IMR-90 (cell line): ENCODE measurements around the gene MFN2. TPM values are rescaled to one million over a fixed set of nuclear protein-coding genes. Genes with fewer than 3 reads are reported as not detected.

ENCODE experiments used
- ATAC-seq: fragments of 200-7000 bp; cut with Tn5 transposase; 2 replicates; pipeline ENCODE4 v1.9.1; 2020; ENCODE audit warnings: low read depth, mild to moderate bottlenecking, moderate library complexity
- BruUV-seq: library from RNA; stranded (reverse); fragments of 400-500 nt; replicated peaks from 2 replicates; lab custom pipeline; 2021; lab: Mats Ljungman, UMichigan
- CTCF ChIA-PET: fragments of 300-600 bp; formaldehyde crosslinking; extraction: SDS; loops from one replicate; lab custom pipeline; 2021; ENCODE audit warnings: antibody characterized with exemption; lab: Yijun Ruan, JAX
- POLR2A ChIA-PET: fragments of 300-600 bp; sonication (Branson Sonifier 250); formaldehyde crosslinking; loops from one replicate; lab custom pipeline; 2022; ENCODE audit warnings: antibody characterized with exemption; ENCODE audit not compliant: unreplicated experiment; lab: Charles Lee
- DNase-seq: peaks from one replicate; pipeline ENCODE4 v3.0.0; 2013
- H2AFZ ChIP-seq: replicated peaks from 2 replicates; pipeline ENCODE3; 2013; ENCODE audit warnings: low read length, mild to moderate bottlenecking; ENCODE audit not compliant: poor library complexity
- H2AK5ac ChIP-seq: 2 replicates; pipeline ENCODE4 v1.6.1; 2013; ENCODE audit warnings: low read depth, low read length, inconsistent platforms
- H2AK9ac ChIP-seq: replicated peaks from 2 replicates; pipeline ENCODE3; 2013; ENCODE audit warnings: mild to moderate bottlenecking, low read depth, low read length, moderate library complexity; ENCODE audit not compliant: poor library complexity
- H2BK120ac ChIP-seq: 2 replicates; pipeline ENCODE4 v1.6.1; 2013; ENCODE audit warnings: low read depth, low read length, inconsistent platforms
- H2BK15ac ChIP-seq: 3 replicates; pipeline ENCODE4 v1.6.1; 2013; ENCODE audit warnings: low read depth, low read length, inconsistent platforms
- H2BK20ac ChIP-seq: 2 replicates; pipeline ENCODE4 v1.6.1; 2013; ENCODE audit warnings: low read depth, mild to moderate bottlenecking, inconsistent platforms, low read length, moderate library complexity
- H2BK5ac ChIP-seq: 2 replicates; pipeline ENCODE4 v1.6.1; 2013; ENCODE audit warnings: mild to moderate bottlenecking, low read depth, low read length, inconsistent platforms; ENCODE audit not compliant: poor library complexity, severe bottlenecking
- H3K14ac ChIP-seq: replicated peaks from 2 replicates; pipeline ENCODE4 v1.6.1; 2013; ENCODE audit warnings: low read depth, low read length, inconsistent platforms
- H3K18ac ChIP-seq: 2 replicates; pipeline ENCODE4 v1.6.1; 2013; ENCODE audit warnings: low read depth, low read length, control low read depth
- H3K23ac ChIP-seq: 2 replicates; pipeline ENCODE4 v1.6.1; 2013; ENCODE audit warnings: low read depth, low read length, inconsistent platforms
- H3K27ac ChIP-seq: 2 replicates; pipeline ENCODE4 v1.5.1; 2013; ENCODE audit warnings: mild to moderate bottlenecking, control low read depth, low read length; ENCODE audit not compliant: insufficient read depth
- H3K27me3 ChIP-seq: 2 replicates; pipeline ENCODE4 v1.6.1; 2013; ENCODE audit warnings: low read length; ENCODE audit not compliant: control insufficient read depth, insufficient read depth
- H3K36me3 ChIP-seq: 2 replicates; pipeline ENCODE4 v1.6.1; 2013; ENCODE audit warnings: low read length, mixed read lengths; ENCODE audit not compliant: control insufficient read depth, insufficient read depth
- H3K4ac ChIP-seq: 2 replicates; pipeline ENCODE4 v1.6.1; 2013; ENCODE audit warnings: low read depth, low read length, inconsistent platforms
- H3K4me1 ChIP-seq: 2 replicates; pipeline ENCODE4 v1.6.1; 2013; ENCODE audit warnings: low read length, mixed read lengths; ENCODE audit not compliant: control insufficient read depth, insufficient read depth
- H3K4me2 ChIP-seq: 2 replicates; pipeline ENCODE4 v1.6.1; 2013; ENCODE audit warnings: low read depth, mild to moderate bottlenecking, control low read depth, low read length, moderate library complexity
- H3K4me3 ChIP-seq: 2 replicates; pipeline ENCODE4 v1.5.1; 2013; ENCODE audit warnings: low read depth, mild to moderate bottlenecking, control low read depth, low read length, moderate library complexity; ENCODE audit not compliant: insufficient read depth
- H3K56ac ChIP-seq: 2 replicates; pipeline ENCODE4 v1.6.1; 2013; ENCODE audit warnings: low read length, inconsistent platforms; ENCODE audit not compliant: insufficient read depth; ENCODE audit errors: extremely low read depth
- H3K79me1 ChIP-seq, 2 experiments: 2 replicates each; pipeline ENCODE4 v1.6.1; 2013; ENCODE audit warnings: low read length in 2 of 2, inconsistent platforms in 1 of 2, low read depth in 1 of 2
- H3K9ac ChIP-seq: 2 replicates; pipeline ENCODE4 v1.6.1; 2013; ENCODE audit warnings: low read depth, low read length, control low read depth
- H3K9me1 ChIP-seq: 2 replicates; pipeline ENCODE4 v1.6.1; 2013; ENCODE audit warnings: low read length, inconsistent platforms; ENCODE audit not compliant: insufficient read depth
- H3K9me3 ChIP-seq: 2 replicates; pipeline ENCODE4 v1.6.1; 2013; ENCODE audit warnings: low read length; ENCODE audit not compliant: control insufficient read depth, insufficient read depth
- H4K20me1 ChIP-seq: 2 replicates; pipeline ENCODE4 v1.6.1; 2013; ENCODE audit warnings: low read length, inconsistent platforms; ENCODE audit not compliant: insufficient read depth
- H4K5ac ChIP-seq: 2 replicates; pipeline ENCODE4 v1.6.1; 2013; ENCODE audit warnings: mild to moderate bottlenecking, low read depth, low read length, control low read depth
- H4K8ac ChIP-seq, 2 experiments: 2 replicates each; pipeline ENCODE4 v1.6.1; 2013; ENCODE audit warnings: low read depth in 2 of 2, low read length in 2 of 2, control low read depth in 1 of 2, inconsistent platforms in 1 of 2
- H4K91ac ChIP-seq: 2 replicates; pipeline ENCODE4 v1.6.1; 2013; ENCODE audit warnings: low read depth, low read length, inconsistent platforms; ENCODE audit not compliant: insufficient read depth
- BHLHE40 ChIP-seq: fragments of 150-350 bp; IDR thresholded peaks from 2 replicates; pipeline ENCODE4 v1.6.1; 2016; ENCODE audit warnings: mild to moderate bottlenecking, low read depth, low read length
- CHD1 ChIP-seq: IDR thresholded peaks from 2 replicates; pipeline ENCODE4 v1.6.1; 2012; ENCODE audit warnings: low read depth, low read length, improper control_type of control experiment
- CTCF ChIP-seq: conservative IDR thresholded peaks from 2 replicates; pipeline ENCODE4 v1.5.1; 2012; ENCODE audit warnings: mild to moderate bottlenecking, low read depth, low read length, improper control_type of control experiment
- ELK1 ChIP-seq: fragments of 150-350 bp; IDR thresholded peaks from 2 replicates; pipeline ENCODE4 v1.6.1; 2016; ENCODE audit warnings: low read depth, mild to moderate bottlenecking, low read length, moderate library complexity, borderline replicate concordance
- FOS ChIP-seq: fragments of 150-350 bp; IDR thresholded peaks from 2 replicates; pipeline ENCODE4 v1.6.1; 2016; ENCODE audit warnings: low read depth, low read length
- MAFK ChIP-seq: IDR thresholded peaks from 2 replicates; pipeline ENCODE4 v1.6.1; 2012; ENCODE audit warnings: low read depth, low read length, improper control_type of control experiment
- MAZ ChIP-seq: IDR thresholded peaks from 2 replicates; pipeline ENCODE4 v1.6.1; 2012; ENCODE audit warnings: low read depth, mild to moderate bottlenecking, low read length, improper control_type of control experiment, moderate library complexity, borderline replicate concordance
- MXI1 ChIP-seq: IDR thresholded peaks from 2 replicates; pipeline ENCODE4 v1.6.1; 2012; ENCODE audit warnings: low read depth, mild to moderate bottlenecking, low read length, moderate library complexity, borderline replicate concordance
- NFE2L2 ChIP-seq: fragments of 150-350 bp; IDR thresholded peaks from 2 replicates; pipeline ENCODE4 v1.6.1; 2016; ENCODE audit warnings: low read depth, mild to moderate bottlenecking, low read length
- POLR2A ChIP-seq: IDR thresholded peaks from 2 replicates; pipeline ENCODE4 v1.6.1; 2012; ENCODE audit warnings: mild to moderate bottlenecking, low read depth, low read length
- RAD21 ChIP-seq: IDR thresholded peaks from 2 replicates; pipeline ENCODE4 v1.6.1; 2012; ENCODE audit warnings: low read length, improper control_type of control experiment
- RCOR1 ChIP-seq: IDR thresholded peaks from 2 replicates; pipeline ENCODE4 v1.6.1; 2012; ENCODE audit warnings: mild to moderate bottlenecking, low read length, improper control_type of control experiment; ENCODE audit not compliant: insufficient replicate concordance
- RFX5 ChIP-seq: IDR thresholded peaks from 2 replicates; pipeline ENCODE4 v1.8.0; 2012; ENCODE audit warnings: low read depth, mild to moderate bottlenecking, low read length, moderate library complexity
- USF2 ChIP-seq: fragments of 150-350 bp; IDR thresholded peaks from 2 replicates; pipeline ENCODE4 v1.6.1; 2017; ENCODE audit warnings: mild to moderate bottlenecking, antibody characterized with exemption, low read length, low read depth
- WGBS, 2 experiments: methylation state at CpG; one replicate each; pipeline versions ENCODE4 v1.1.5 to v1.1.7; 2013; ENCODE audit warnings: missing lambda C conversion rate in 2 of 2; ENCODE audit not compliant: insufficient read length in 1 of 2; ENCODE audit errors: extremely low coverage in 2 of 2; 5-methylcytosine and 5-hydroxymethylcytosine counted together
- dilution Hi-C: fragments of 300-500 bp; cut with HindIII; formaldehyde crosslinking; loops from one replicate; pipeline ENCODE4 v1.14.3; 2018; ENCODE audit warnings: low sequenced_read_pairs; ENCODE audit not compliant: unreplicated experiment
- in situ Hi-C: fragments of 300-500 bp; cut with MboI; formaldehyde crosslinking; loops from 3 replicates; pipeline ENCODE4 v1.14.3; 2019; ENCODE audit warnings: low sequenced_read_pairs, inconsistent platforms, mixed read lengths
- intact Hi-C: fragments of 100-400 bp; cut with micrococcal nuclease; formaldehyde crosslinking; loops from 2 replicates; pipeline ENCODE4 v1.10.0; 2022
- polyA plus RNA-seq, 3 experiments: library from polyadenylated mRNA; depleted of rRNA; stranded (reverse); fragments of >200 nt; gene quantifications; 2 replicates each; pipeline ENCODE4 v1.2.3, GENCODE V29; 2012; ENCODE audit warnings: low replicate concordance in 1 of 3
- total RNA-seq: library from RNA; depleted of rRNA; stranded (reverse); fragments of >200 nt; gene quantifications from 2 replicates; pipeline ENCODE4 v1.2.3, GENCODE V29; 2012

Gene MFN2
- total and polyA plus RNA-seq, 2 of the 4 experiments (the other 2 are of a cell fraction): 52.8 to 84.2 TPM

DNA sequence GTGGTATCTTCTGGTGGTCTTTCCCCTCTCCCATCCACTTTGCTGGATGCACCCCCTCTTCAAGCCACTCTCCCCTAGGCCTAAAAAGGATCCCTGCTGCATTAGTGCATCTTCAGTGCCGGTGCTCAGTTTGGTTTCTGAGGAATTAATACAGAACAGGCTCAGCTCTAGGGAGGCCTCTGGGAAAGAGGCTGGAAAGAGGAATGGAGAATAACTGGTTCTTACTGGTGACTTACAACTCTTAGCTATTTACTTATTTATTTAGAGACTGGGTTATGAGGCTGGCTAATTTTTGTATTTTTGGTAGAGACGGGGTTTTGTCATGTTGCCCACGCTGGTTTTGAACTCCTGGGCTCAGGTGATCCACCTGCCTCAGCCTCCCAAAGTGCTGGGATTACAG, 19.0 kb downstream of the MFN2 start:
- no peak overlapping the region for H3K9ac ChIP-seq
- no peak for DNase-seq
- dilution Hi-C loops (no loop called here), intact Hi-C loops (no loop called here), in situ Hi-C loops (no loop called here)
- no peak overlapping the region for H3K23ac ChIP-seq
- H2AK9ac ChIP-seq: no peak overlapping the region
- H3K4me2 ChIP-seq: no peak overlapping the region
- no peak overlapping the region for H4K91ac ChIP-seq
- peaks cover 2% of the 10 kb centered on the region; the same call in 1 of the 2 replicates for H3K4me1 ChIP-seq
- H4K5ac ChIP-seq: no peak overlapping the region
- H3K36me3 ChIP-seq: peaks cover 65% of the 10 kb centered on the region
- WGBS, 2 experiments: no CpG with 5 or more reads among the region's 3 CpGs
- ChIA-PET POLR2A (no interaction called here), CTCF (no interaction called here)
- no TSS peak for BruUV-seq
- H3K56ac ChIP-seq: no peak overlapping the region
- no peaks in the 10 kb centered on the region for H4K20me1 ChIP-seq
- no peaks in the 10 kb centered on the region for H3K27me3 ChIP-seq
- H3K4ac ChIP-seq: no peak overlapping the region
- no peak overlapping the region for H2BK5ac ChIP-seq
- H2AK5ac ChIP-seq: no peak overlapping the region
- H3K79me1 ChIP-seq: no peaks in the 10 kb centered on the region
- H2BK15ac ChIP-seq: no peak overlapping the region
- H2BK20ac ChIP-seq: no peak overlapping the region
- no peak for ATAC-seq
- H3K14ac ChIP-seq: no peak overlapping the region
- no peaks in the 10 kb centered on the region for H3K9me3 ChIP-seq
- TF ChIP-seq MAZ (no peak), CTCF (no peak), RFX5 (no peak), RAD21 (no peak), CHD1 (no peak), USF2 (no peak), NFE2L2 (no peak), BHLHE40 (no peak), POLR2A (no peak), MAFK (no peak), ELK1 (no peak), FOS (no peak), MXI1 (no peak), RCOR1 (no peak)
- H3K9me1 ChIP-seq: no peaks in the 10 kb centered on the region; the same call in 1 of the 2 replicates
- no peak overlapping the region for H3K27ac ChIP-seq
- no peak overlapping the region for H3K18ac ChIP-seq
- H3K4me3 ChIP-seq: no peak overlapping the region
- H4K8ac ChIP-seq: no peak overlapping the region
- no peak overlapping the region for H2AFZ ChIP-seq
- H2BK120ac ChIP-seq: no peak overlapping the region
